GM19467 (cell line): ENCODE data around the gene PAPSS2.
"Not testable (repeated sequence)": the region's sequence is repeated elsewhere in the genome, so short reads cannot be mapped to it uniquely, and the experiment has no call there.

ENCODE experiments used
- ATAC-seq: cut with Tn5 transposase; IDR thresholded peaks from one replicate; pipeline ENCODE4 v1.9.1; 2021; ENCODE audit warnings: mild to moderate bottlenecking, moderate library complexity; ENCODE audit not compliant: unreplicated experiment

PAPSS2 gene

GRCh38 chr10:87702260-87702972 is 42.7 kb downstream of the PAPSS2 start:
- ATAC-seq: no peak

- ATAC-seq: no peak
Measured at GRCh38 chr10:87702973-87703294, 43.3 kb downstream of the PAPSS2 start.

- ATAC-seq: no peak
Measured at GRCh38 chr10:87703771-87704170, 44.1 kb downstream of the PAPSS2 start.

GRCh38 chr10:87705339-87705738 is 45.7 kb downstream of the PAPSS2 start:
- no peak for ATAC-seq

- ATAC-seq: no peak
Measured at GRCh38 chr10:87706731-87707130, 47.1 kb downstream of the PAPSS2 start.

- ATAC-seq: no peak
Measured at GRCh38 chr10:87707254-87707653, 47.6 kb downstream of the PAPSS2 start.

GRCh38 chr10:87712913-87713616 is 53.4 kb downstream of the PAPSS2 start:
- ATAC-seq: no peak

GRCh38 chr10:87713707-87714106 is 54.0 kb downstream of the PAPSS2 start:
- ATAC-seq: no peak

GRCh38 chr10:87715552-87716347 is 56.1 kb downstream of the PAPSS2 start:
- ATAC-seq: no peak

- ATAC-seq: no peak
Measured at GRCh38 chr10:87716348-87716670, 56.6 kb downstream of the PAPSS2 start.

GRCh38 chr10:87720665-87721064 is 61.0 kb downstream of the PAPSS2 start:
- ATAC-seq: no peak

- ATAC-seq: no peak
Measured at GRCh38 chr10:87721781-87722180, 62.1 kb downstream of the PAPSS2 start.

GRCh38 chr10:87722716-87723115 is 63.0 kb downstream of the PAPSS2 start:
- ATAC-seq: no peak

- no peak for ATAC-seq
Measured at GRCh38 chr10:87723500-87723899, 63.8 kb downstream of the PAPSS2 start.

GRCh38 chr10:87724789-87725188 is 65.1 kb downstream of the PAPSS2 start:
- no peak for ATAC-seq

- ATAC-seq: no peak
Measured at GRCh38 chr10:87729940-87730339, 70.3 kb downstream of the PAPSS2 start.

- no peak for ATAC-seq
Measured at GRCh38 chr10:87733081-87733480, 73.4 kb downstream of the PAPSS2 start.

GRCh38 chr10:87734987-87735827 is 75.5 kb downstream of the PAPSS2 start:
- peak; percentile 63 for ATAC-seq

GRCh38 chr10:87738253-87738652 is 78.6 kb downstream of the PAPSS2 start:
- not testable (repeated sequence) for ATAC-seq

- ATAC-seq: no peak
Measured at GRCh38 chr10:87739703-87740102, 80.0 kb downstream of the PAPSS2 start.

- no peak for ATAC-seq
Measured at GRCh38 chr10:87740254-87740655, 80.6 kb downstream of the PAPSS2 start.
